ENCODE data around the gene WDFY3.

WDFY3 gene

GRCh38 chr4:84944947-84945346, 21.5 kb downstream of the WDFY3 start:
- no peak for DNase-seq (ENCODE audit: low read depth)

- no peak for DNase-seq (ENCODE audit: low read depth)
These were observed 25.5 kb downstream of the WDFY3 start for GRCh38 chr4:84940960-84941359.

GRCh38 chr4:84939113-84939512, 27.4 kb downstream of the WDFY3 start:
- DNase-seq (ENCODE audit: low read depth): no peak

GRCh38 chr4:84938316-84938715, 28.2 kb downstream of the WDFY3 start:
- DNase-seq (ENCODE audit: low read depth): no peak

- no peak for DNase-seq (ENCODE audit: low read depth)
These were observed 29.0 kb downstream of the WDFY3 start for GRCh38 chr4:84937381-84937977.

GRCh38 chr4:84936123-84936522, 30.4 kb downstream of the WDFY3 start:
- DNase-seq (ENCODE audit: low read depth): no peak

- DNase-seq (ENCODE audit: low read depth): no peak
These were observed 34.0 kb downstream of the WDFY3 start for GRCh38 chr4:84932462-84932861.

- no peak for DNase-seq (ENCODE audit: low read depth)
These were observed 34.5 kb downstream of the WDFY3 start for GRCh38 chr4:84931961-84932360.

GRCh38 chr4:84931274-84931673, 35.2 kb downstream of the WDFY3 start:
- no peak for DNase-seq (ENCODE audit: low read depth)

GRCh38 chr4:84928089-84928488, 38.4 kb downstream of the WDFY3 start:
- DNase-seq (ENCODE audit: low read depth): no peak

- DNase-seq (ENCODE audit: low read depth): no peak
These were observed 39.1 kb downstream of the WDFY3 start for GRCh38 chr4:84927428-84927827.

- no peak for DNase-seq (ENCODE audit: low read depth)
These were observed 40.9 kb downstream of the WDFY3 start for GRCh38 chr4:84925558-84925957.

- no peak for DNase-seq (ENCODE audit: low read depth)
These were observed 42.1 kb downstream of the WDFY3 start for GRCh38 chr4:84924434-84924833.

- no peak for DNase-seq (ENCODE audit: low read depth)
These were observed 45.9 kb downstream of the WDFY3 start for GRCh38 chr4:84920617-84921016.

- no peak for DNase-seq (ENCODE audit: low read depth)
These were observed 48.5 kb downstream of the WDFY3 start for GRCh38 chr4:84917869-84918600.

GRCh38 chr4:84917086-84917821, 49.2 kb downstream of the WDFY3 start:
- no peak for DNase-seq (ENCODE audit: low read depth)

GRCh38 chr4:84916227-84916626, 50.3 kb downstream of the WDFY3 start:
- DNase-seq (ENCODE audit: low read depth): no peak

- no peak for DNase-seq (ENCODE audit: low read depth)
These were observed 51.1 kb downstream of the WDFY3 start for GRCh38 chr4:84915396-84915780.

- DNase-seq (ENCODE audit: low read depth): no peak
These were observed 51.6 kb downstream of the WDFY3 start for GRCh38 chr4:84914686-84915395.

GRCh38 chr4:84913176-84913575, 53.3 kb downstream of the WDFY3 start:
- DNase-seq (ENCODE audit: low read depth): no peak

GRCh38 chr4:84912741-84913140, 53.7 kb downstream of the WDFY3 start:
- no peak for DNase-seq (ENCODE audit: low read depth)

- DNase-seq (ENCODE audit: low read depth): no peak
These were observed 57.6 kb downstream of the WDFY3 start for GRCh38 chr4:84908876-84909275.

GRCh38 chr4:84907145-84907544, 59.3 kb downstream of the WDFY3 start:
- no peak for DNase-seq (ENCODE audit: low read depth)

Data from stimulated activated CD8-positive, alpha-beta memory T cell treated with anti-CD3 and anti-CD28 coated beads, Interleukin-12 subunit alpha, Interleukin-12 subunit beta, amount 100 ng/mL, for 1 hour (primary cell).